ENCODE measurements around the gene SIM2. TPM values are rescaled to one million over a fixed set of nuclear protein-coding genes. Genes with fewer than 3 reads are reported as not detected.

The SIM2 gene
- total RNA-seq, 1 experiment from 2014 or later = 23.9 TPM

- Histone ChIP-seq H2AFZ (ENCODE audit: low read depth, low read length, poor library complexity, severe bottlenecking) (no peak overlapping the region), H3K4me2 (ENCODE audit: low read length) (peak overlapping the region; percentile 97), H3K9me2 (ENCODE audit: insufficient read depth) (no peaks in the 10 kb centered on the region), H3K9me3 (ENCODE audit: control insufficient read depth in 1 of 2, insufficient read depth in 1 of 2, low read depth in 1 of 2, low read length in 2 of 2) (no peaks in the 10 kb centered on the region), H3K9ac (ENCODE audit: low read length) (peak overlapping the region; percentile 73), H3K36me3 (ENCODE audit: control insufficient read depth in 1 of 2, insufficient read depth in 2 of 2, low read length in 2 of 2) (no peaks in the 10 kb centered on the region), H3K27ac (ENCODE audit: low read depth, low read length) (peak overlapping the region; percentile 93), H3K4me3 (replicated peaks in 1 of 2; ENCODE audit: low read depth in 1 of 2, low read length in 2 of 2) (peak overlapping the region; percentile 71 to 75), H3K27me3 (ENCODE audit: insufficient read depth, low read length) (no peaks in the 10 kb centered on the region), H3K79me2 (ENCODE audit: insufficient read depth, low read length) (peaks cover 60% of the 10 kb centered on the region), H3K4me1 (ENCODE audit: control insufficient read depth in 1 of 2, insufficient read depth in 2 of 2, low read length in 2 of 2) (peaks cover 10 to 24% of the 10 kb centered on the region in 2 experiments), H4K20me1 (ENCODE audit: insufficient read depth) (no peaks in the 10 kb centered on the region)
- TF ChIP-seq SIN3A (IDR thresholded peaks at IDR 0.05; ENCODE audit: low read depth) (no peak), CEBPB (IDR thresholded peaks at IDR 0.05; ENCODE audit: low read depth) (no peak), CBX3 (IDR thresholded peaks at IDR 0.05; ENCODE audit: low read depth) (no peak), REST (IDR thresholded peaks at IDR 0.05; ENCODE audit: low read depth) (no peak), ZFX (IDR thresholded peaks at IDR 0.05) (no peak), EZH2phosphoT487 (IDR thresholded peaks at IDR 0.05; ENCODE audit: borderline replicate concordance) (no peak), ZBTB33 (IDR thresholded peaks at IDR 0.05; ENCODE audit: extremely low read depth, insufficient replicate concordance, low read length) (no peak), SP1 (IDR thresholded peaks at IDR 0.05; ENCODE audit: low read depth) (no peak), TCF7L2 (IDR thresholded peaks at IDR 0.05; ENCODE audit: borderline replicate concordance, extremely low read depth, insufficient read depth, insufficient read length) (no peak), SRF (IDR thresholded peaks at IDR 0.05; ENCODE audit: low read depth) (no peak), YY1 (IDR thresholded peaks at IDR 0.05; ENCODE audit: extremely low read depth, insufficient replicate concordance, low read depth, low read length) (no peak), FOSL1 (IDR thresholded peaks at IDR 0.05; ENCODE audit: low read depth) (no peak), POLR2AphosphoS5 (IDR thresholded peaks at IDR 0.05; ENCODE audit: low read depth, low read length) (no peak), EZH2 (IDR thresholded peaks at IDR 0.05) (no peak), RAD21 (IDR thresholded peaks at IDR 0.05; ENCODE audit: low read depth) (no peak), JUND (IDR thresholded peaks at IDR 0.05) (no peak), EGR1 (IDR thresholded peaks at IDR 0.05; ENCODE audit: low read depth) (no peak), POLR2A (IDR thresholded peaks at IDR 0.05; ENCODE audit: borderline replicate concordance, extremely low read depth, insufficient read depth, insufficient read length) (no peak), ELF1 (IDR thresholded peaks at IDR 0.05; ENCODE audit: borderline replicate concordance, low read depth) (no peak), CTCF (IDR thresholded peaks at IDR 0.05 in 2 of 3, conservative IDR thresholded peaks at IDR 0.05 in 1 of 3; ENCODE audit: borderline replicate concordance in 1 of 3, insufficient read depth in 1 of 3, low read depth in 2 of 3, low read length in 2 of 3) (no peak)
- RAD21 ChIA-PET (ENCODE audit: low non-redundant PET in 1 of 2, low total read pairs in 2 of 2, uncharacterized antibody in 2 of 2, unreplicated experiment in 2 of 2) = interaction anchor here in 1 of 2 experiments (1.1 kb wide), 1 partner anchor 154 kb away, joined by 3 read pairs; no protein-coding TSS in a partner anchor
- intact Hi-C loops (cut with micrococcal nuclease) = no loop called here
- CTCF ChIA-PET = interaction anchor here (0.7 kb wide), 1 partner anchor 217 kb away, joined by 3 read pairs; no protein-coding TSS in a partner anchor
- TSS peak; percentile 69 for BruUV-seq (replicated peaks)
- POLR2A ChIA-PET = no interaction called here
- DNase-seq (ENCODE audit: low read depth, low spot score) (no peak), ATAC-seq (no peak)
Measured at GRCh38 chr21:36700295-36700970, 1.5 kb downstream of the SIM2 start.
